Neural cell (in vitro differentiated cells): ENCODE measurements around the gene EIF2B2.

Experiments used
- EZH2 ChIP-seq: fragments of 200-600, 300-800 bp; shearing (Covaris generic), sonication (generic); IDR thresholded peaks from 2 replicates; pipeline ENCODE4 v1.6.1; 2014; ENCODE audit warnings: antibody characterized with exemption, low read length, borderline replicate concordance, mild to moderate bottlenecking; ENCODE audit not compliant: insufficient read depth, poor library complexity, severe bottlenecking
- RAD21 ChIP-seq: fragments of 450-650 bp; conservative IDR thresholded peaks from 2 replicates; pipeline ENCODE4 v1.6.1; 2014; ENCODE audit warnings: antibody characterized with exemption, mild to moderate bottlenecking, moderate library complexity
- SMC3 ChIP-seq: fragments of 450-650 bp; conservative IDR thresholded peaks from 2 replicates; pipeline ENCODE4 v1.6.1; 2014; ENCODE audit warnings: antibody characterized with exemption, mild to moderate bottlenecking, moderate library complexity; ENCODE audit not compliant: poor library complexity
- TF ChIP-seq, protein P1 (sequence below): fragments of 450-650 bp; IDR thresholded peaks from 2 replicates; pipeline ENCODE4 v1.5.1; 2014; ENCODE audit warnings: antibody characterized with exemption, mild to moderate bottlenecking, moderate library complexity; ENCODE audit not compliant: poor library complexity, severe bottlenecking

DNA sequence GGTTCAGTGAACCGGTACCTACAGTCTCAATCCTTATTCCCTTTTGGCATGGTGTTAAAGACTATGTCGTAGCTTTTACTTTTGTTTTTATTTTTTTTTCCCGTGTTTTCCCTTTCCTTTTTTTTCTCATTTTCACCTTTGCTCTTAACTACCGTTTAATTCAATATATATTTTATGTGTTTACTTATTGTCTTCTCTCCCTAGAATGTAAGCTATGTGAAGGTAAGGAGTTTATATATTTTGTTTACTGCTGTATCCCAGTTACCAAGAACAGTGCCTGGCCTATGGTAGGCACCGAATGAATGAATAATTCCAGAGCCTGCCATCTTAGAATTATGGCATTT, 48.8 kb downstream of the EIF2B2 start:
- TF ChIP-seq, protein P1, sequence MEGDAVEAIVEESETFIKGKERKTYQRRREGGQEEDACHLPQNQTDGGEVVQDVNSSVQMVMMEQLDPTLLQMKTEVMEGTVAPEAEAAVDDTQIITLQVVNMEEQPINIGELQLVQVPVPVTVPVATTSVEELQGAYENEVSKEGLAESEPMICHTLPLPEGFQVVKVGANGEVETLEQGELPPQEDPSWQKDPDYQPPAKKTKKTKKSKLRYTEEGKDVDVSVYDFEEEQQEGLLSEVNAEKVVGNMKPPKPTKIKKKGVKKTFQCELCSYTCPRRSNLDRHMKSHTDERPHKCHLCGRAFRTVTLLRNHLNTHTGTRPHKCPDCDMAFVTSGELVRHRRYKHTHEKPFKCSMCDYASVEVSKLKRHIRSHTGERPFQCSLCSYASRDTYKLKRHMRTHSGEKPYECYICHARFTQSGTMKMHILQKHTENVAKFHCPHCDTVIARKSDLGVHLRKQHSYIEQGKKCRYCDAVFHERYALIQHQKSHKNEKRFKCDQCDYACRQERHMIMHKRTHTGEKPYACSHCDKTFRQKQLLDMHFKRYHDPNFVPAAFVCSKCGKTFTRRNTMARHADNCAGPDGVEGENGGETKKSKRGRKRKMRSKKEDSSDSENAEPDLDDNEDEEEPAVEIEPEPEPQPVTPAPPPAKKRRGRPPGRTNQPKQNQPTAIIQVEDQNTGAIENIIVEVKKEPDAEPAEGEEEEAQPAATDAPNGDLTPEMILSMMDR, result no peak
- TF ChIP-seq RAD21 (no peak), SMC3 (no peak), EZH2 (no peak)
